Measurements from ENCODE around the gene PDIA2.

PDIA2 gene

DNA sequence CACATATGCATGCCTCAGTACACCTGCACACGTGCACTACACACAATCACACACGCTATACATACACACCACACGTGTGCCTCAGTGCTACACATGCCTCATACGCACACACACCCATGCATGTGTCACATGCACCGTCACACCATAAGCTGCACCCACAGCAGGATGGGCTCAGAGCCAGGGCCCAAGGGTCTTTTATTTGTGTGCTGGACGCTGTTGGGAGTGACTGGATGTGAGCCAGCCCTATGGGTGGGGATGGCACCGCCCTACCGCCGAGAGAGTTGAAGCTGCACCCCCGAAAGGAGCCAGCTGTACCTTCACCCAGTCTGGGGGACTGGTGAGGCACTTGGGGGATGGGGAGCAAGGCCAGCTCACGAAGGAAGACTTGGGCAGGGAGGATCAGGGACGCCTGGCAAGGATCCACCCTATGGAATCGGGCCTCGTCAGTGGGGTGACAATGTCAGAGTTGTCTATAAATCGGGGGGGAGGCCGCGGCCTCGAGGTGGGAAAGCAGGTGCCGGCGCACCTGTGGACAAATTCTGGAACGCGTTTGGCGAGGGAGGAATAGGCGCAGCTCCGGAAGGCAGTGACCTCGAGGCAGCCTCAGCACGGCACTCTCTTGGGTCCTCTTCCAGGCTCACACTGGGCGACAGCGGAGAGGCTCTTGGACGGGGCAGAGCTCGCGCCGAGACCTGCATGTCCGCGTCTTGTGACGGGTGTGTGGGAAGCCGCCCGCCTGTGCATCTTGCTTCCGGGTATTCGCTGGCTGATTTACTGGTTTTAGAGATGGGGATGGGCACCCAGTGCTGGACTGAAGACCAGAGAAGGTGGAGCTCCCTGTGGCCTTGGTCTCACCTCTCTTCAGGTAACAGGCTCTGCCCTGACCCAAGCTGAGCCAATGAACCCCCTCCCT, 14.6 kb upstream of the PDIA2 start:
- peak overlapping the region; percentile 63 for H3K27ac Mint-ChIP-seq

GRCh38 chr16:269061-269796, 13.7 kb upstream of the PDIA2 start:
- Mint-ChIP-seq H3K36me3 (peaks cover 12 to 16% of the 10 kb centered on the region in 2 donors), H3K4me3 (no peak overlapping the region), H3K9me3 (no peaks in the 10 kb centered on the region), H3K27ac (no peak overlapping the region), H3K4me1 (peaks cover 0 to 2% of the 10 kb centered on the region in 2 donors), H3K27me3 (peaks cover 0 to 4% of the 10 kb centered on the region in 2 donors)
- ATAC-seq (replicated peaks) (no peak), DNase-seq (no peak)

More for the DNA sequence above, 14.6 kb upstream of the PDIA2 start:
- ATAC-seq (replicated peaks), result no peak
- peaks cover 18 to 23% of the 10 kb centered on the region in 2 donors for H3K36me3 Mint-ChIP-seq
- H3K9me3 Mint-ChIP-seq, result no peaks in the 10 kb centered on the region
- peaks cover 0 to 2% of the 10 kb centered on the region in 2 donors for H3K4me1 Mint-ChIP-seq
- H3K4me3 Mint-ChIP-seq, result no peak overlapping the region
- H3K27me3 Mint-ChIP-seq, result peaks cover 0 to 4% of the 10 kb centered on the region in 2 donors
- DNase-seq, result no peak

- H3K4me3 Mint-ChIP-seq, result no peak overlapping the region
- H3K4me1 Mint-ChIP-seq, result peaks cover 4 to 6% of the 10 kb centered on the region in 2 donors
Measured at GRCh38 chr16:270381-271255, 12.3 kb upstream of the PDIA2 start.

DNA sequence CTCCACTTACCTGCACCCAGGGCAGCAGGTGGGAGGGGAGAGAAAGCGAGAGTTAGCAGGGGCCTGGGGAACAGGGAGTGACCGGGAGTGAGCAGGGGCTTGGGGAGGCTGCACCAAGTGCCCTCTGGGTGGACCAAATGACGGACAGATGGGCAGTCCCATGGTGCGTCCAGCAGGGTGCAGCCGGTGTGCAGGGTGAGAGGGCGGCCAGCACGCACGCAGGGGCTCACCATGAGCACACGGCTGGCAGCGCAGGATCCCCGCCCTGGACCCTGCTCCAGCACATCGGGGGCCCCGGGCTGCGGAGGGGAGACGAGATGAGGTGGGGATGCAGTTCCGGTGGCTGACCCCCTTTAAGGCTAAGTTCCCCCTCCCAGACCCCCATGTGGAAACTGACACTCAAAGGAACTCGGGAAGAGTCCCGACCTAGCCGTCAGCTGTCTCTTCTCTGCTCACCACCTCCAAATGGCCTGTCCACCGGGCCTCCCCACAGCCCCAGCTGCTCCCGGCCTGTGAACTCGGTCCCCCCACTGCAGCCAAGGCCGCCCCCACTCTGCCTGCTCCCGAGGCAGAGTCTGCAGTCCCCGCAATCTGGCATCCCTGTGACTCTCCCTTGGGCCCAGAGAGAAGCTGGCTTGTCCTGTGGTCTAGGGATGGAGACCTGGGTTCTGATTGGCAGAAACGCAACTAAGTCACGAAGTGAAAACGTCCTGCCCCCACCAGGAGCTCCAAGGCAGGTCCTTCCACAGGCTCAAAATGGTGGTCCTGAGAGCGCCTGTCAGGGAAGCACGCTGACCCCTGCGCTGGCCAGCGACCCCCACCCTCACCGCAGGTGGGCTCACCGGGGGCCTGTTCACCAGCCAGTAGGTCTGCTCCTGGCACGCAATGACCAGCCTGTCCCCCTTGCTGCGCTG, 10.1 kb upstream of the PDIA2 start:
- H3K9me3 Mint-ChIP-seq, result no peaks in the 10 kb centered on the region

More at GRCh38 chr16:270381-271255, 12.3 kb upstream of the PDIA2 start:
- DNase-seq (no peak), ATAC-seq (replicated peaks) (no peak)
- Mint-ChIP-seq H3K27ac (no peak overlapping the region), H3K27me3 (peaks cover 7 to 8% of the 10 kb centered on the region in 2 donors), H3K9me3 (no peaks in the 10 kb centered on the region), H3K36me3 (peaks cover 4 to 9% of the 10 kb centered on the region in 2 donors)

DNA sequence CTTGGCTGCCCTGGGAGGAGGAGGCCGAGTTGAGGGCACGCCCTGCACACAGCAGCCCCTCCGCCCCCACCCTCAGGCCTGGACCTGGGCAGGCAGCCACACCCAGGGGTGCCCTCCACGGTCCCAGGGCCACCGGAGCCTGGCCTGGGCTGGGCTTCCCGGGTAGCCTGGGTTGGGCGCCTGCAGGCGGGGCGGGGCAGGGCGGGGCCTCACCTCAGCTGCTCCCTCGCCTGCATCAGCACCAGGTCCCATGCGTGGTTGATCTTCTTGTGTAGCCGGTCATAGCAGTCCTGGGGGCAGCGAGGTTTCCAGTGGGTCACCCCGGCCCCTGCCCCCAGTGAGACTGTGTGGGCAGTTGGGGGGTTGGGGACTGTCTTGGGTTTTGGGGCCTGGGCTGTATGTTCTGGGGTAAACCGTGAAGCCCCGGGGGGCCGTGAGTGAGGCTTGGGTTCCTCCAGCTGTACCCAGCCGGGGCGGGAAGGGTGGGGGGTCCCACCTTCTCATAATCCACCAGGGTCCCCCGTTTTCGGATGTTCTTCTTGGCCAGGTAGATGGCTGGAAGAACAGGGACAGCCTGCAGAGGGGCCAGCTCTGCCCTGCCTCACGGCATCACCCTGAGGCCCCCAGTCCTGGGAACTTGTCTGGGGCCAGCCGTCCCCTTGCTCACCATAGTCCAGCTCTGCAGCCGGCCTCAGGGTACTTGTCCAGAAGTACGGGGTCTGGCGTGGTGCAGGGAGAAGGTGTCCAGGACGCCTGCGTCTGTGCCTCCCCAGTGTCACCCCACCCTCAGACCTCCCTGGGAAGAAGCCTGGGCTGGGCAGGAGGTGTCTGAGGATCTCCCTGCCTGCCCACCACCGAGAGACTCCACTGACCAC, 9.2 kb upstream of the PDIA2 start:
- H3K27me3 Mint-ChIP-seq, result peaks cover 27 to 30% of the 10 kb centered on the region in 2 donors
- no peaks in the 10 kb centered on the region for H3K36me3 Mint-ChIP-seq
- H3K4me1 Mint-ChIP-seq, result peaks cover 5 to 12% of the 10 kb centered on the region in 2 donors
- no peak overlapping the region for H3K27ac Mint-ChIP-seq
- no peak overlapping the region for H3K4me3 Mint-ChIP-seq
- no peaks in the 10 kb centered on the region for H3K9me3 Mint-ChIP-seq
- ATAC-seq (replicated peaks) (no peak), DNase-seq (no peak)

More for the DNA sequence above, 10.1 kb upstream of the PDIA2 start:
- Mint-ChIP-seq H3K4me1 (peaks cover 5 to 11% of the 10 kb centered on the region in 2 donors), H3K27me3 (peaks cover 23% of the 10 kb centered on the region in 2 donors), H3K27ac (no peak overlapping the region), H3K4me3 (no peak overlapping the region), H3K36me3 (no peaks in the 10 kb centered on the region)
- DNase-seq (no peak), ATAC-seq (replicated peaks) (no peak)

DNA sequence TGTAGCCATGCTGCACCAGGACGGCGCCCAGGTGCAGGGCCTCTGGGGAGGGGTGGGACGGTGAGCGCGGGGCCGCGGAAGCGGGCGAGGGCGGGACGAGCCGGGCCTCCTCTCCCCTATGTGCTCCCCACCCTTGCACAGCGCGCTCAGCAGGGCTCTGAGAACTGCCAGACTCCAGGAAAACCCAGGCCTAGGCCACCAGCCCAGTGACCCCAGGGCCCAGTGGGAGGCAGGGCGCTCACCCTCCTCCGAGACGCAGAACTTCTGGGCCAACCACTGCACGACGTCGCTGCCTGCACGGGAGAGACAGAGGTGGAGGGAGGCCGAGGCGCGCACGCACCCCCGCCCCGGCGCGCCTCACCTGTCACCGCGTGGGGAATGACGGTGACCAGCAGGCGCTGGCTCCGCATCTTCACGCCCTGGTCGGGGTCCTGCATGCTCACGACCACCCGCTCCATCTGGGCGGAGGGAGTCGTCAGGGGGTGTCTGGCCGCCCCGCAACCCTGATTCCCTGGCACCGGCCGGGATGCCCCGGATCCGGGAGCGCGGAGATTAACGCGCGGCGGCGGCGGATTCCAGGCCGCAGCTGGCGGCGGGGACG, 7.8 kb upstream of the PDIA2 start:
- H3K27me3 Mint-ChIP-seq, result peaks cover 31 to 38% of the 10 kb centered on the region in 2 donors
- peak overlapping the region; percentile 47 for H3K27ac Mint-ChIP-seq
- ATAC-seq (replicated peaks) (peak; percentile 51 to 52), DNase-seq (no peak)
- H3K4me3 Mint-ChIP-seq, result peak overlapping the region; percentile 75
- H3K36me3 Mint-ChIP-seq, result no peaks in the 10 kb centered on the region
- no peaks in the 10 kb centered on the region for H3K9me3 Mint-ChIP-seq
- peaks cover 7 to 19% of the 10 kb centered on the region in 2 donors for H3K4me1 Mint-ChIP-seq

GRCh38 chr16:275786-276232, 7.2 kb upstream of the PDIA2 start, which contains the start of gene RGS11:
TSS of gene RGS11 (minus strand) at chr16:275944. CDS start at chr16:275911, 33 bp downstream.
- no peaks in the 10 kb centered on the region for H3K36me3 Mint-ChIP-seq
- peak in 1 of 2 donors; percentile 13 for ATAC-seq (replicated peaks)
- peaks cover 7 to 20% of the 10 kb centered on the region in 2 donors for H3K4me1 Mint-ChIP-seq
- DNase-seq, result no peak
- peak within 1 kb of the TSS; percentile 75 for H3K4me3 Mint-ChIP-seq
- H3K27ac Mint-ChIP-seq, result peak within 1 kb of the TSS; percentile 51
- H3K27me3 Mint-ChIP-seq, result peaks cover 33 to 40% of the 10 kb centered on the region in 2 donors
- H3K9me3 Mint-ChIP-seq, result no peaks in the 10 kb centered on the region

DNA sequence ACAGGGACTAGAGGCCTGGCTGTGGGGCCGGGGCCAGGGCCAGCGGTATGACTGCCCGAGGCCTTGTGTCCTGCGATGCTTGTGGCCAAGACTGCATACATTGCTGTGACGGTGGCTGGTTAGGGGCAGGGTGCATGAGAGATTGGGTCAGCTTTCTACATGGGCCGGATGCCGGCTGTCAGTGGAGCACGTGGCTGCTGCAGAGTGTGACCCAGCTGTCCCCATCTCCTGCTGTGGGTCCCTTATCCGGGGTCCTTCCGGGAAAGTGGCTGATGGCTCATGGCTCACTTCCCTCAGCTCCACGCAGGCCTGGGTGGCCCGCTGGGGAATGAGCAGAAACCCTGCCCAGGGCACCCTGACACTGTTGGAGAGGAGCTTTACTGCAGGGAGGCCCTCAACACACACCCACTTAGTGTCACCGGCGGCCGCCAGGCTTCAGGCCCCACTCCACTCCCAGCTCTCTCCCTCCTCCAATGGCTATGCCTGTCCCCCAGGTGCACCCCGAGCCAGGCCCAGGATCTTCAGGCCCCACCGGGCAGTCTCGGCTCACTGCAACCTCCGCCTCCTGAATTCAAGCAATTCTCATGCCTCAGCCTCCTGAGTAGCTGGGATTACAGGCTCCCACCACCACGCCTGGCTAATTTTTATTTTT, 6.4 kb upstream of the PDIA2 start:
- peak overlapping the region; percentile 51 for H3K27ac Mint-ChIP-seq
- DNase-seq (no peak), ATAC-seq (replicated peaks) (no peak)
- peaks cover 38 to 47% of the 10 kb centered on the region in 2 donors for H3K27me3 Mint-ChIP-seq
- peak overlapping the region; percentile 68 to 75 for H3K4me3 Mint-ChIP-seq
- H3K9me3 Mint-ChIP-seq, result no peaks in the 10 kb centered on the region
- peaks cover 7 to 27% of the 10 kb centered on the region in 2 donors for H3K4me1 Mint-ChIP-seq
- H3K36me3 Mint-ChIP-seq, result no peaks in the 10 kb centered on the region

DNA sequence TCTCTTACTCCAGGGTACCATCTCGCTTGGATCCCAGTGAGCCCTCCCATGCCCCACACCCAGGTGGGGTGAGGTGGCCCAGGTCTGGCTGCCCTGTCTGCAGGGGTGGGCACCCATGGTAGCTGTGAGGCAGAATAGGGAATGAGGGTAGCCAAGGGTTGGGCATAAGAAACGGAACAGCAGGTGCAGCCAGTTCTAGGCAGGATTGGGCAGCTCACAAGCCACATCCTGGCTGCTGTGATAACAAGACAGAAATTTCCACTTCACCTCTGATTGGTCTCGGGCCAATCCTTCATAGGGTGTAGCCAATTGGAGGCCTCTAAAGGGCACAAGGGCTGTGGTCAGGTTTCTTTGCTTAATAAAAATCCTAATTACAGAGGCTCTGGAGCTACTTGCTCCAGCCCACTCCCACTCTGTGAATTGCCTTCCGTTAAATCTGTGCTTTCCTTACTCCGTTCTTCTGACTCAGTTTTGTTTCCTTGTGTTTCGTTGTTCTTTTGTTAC, 4.0 kb upstream of the PDIA2 start:
- DNase-seq (peak; percentile 41), ATAC-seq (replicated peaks) (peak; percentile 81 to 86)
- no peaks in the 10 kb centered on the region for H3K36me3 Mint-ChIP-seq
- H3K9me3 Mint-ChIP-seq, result no peaks in the 10 kb centered on the region
- H3K4me3 Mint-ChIP-seq, result no peak overlapping the region
- H3K27me3 Mint-ChIP-seq, result peaks cover 36 to 59% of the 10 kb centered on the region in 2 donors
- H3K27ac Mint-ChIP-seq, result no peak overlapping the region
- peaks cover 7 to 28% of the 10 kb centered on the region in 2 donors for H3K4me1 Mint-ChIP-seq

DNA sequence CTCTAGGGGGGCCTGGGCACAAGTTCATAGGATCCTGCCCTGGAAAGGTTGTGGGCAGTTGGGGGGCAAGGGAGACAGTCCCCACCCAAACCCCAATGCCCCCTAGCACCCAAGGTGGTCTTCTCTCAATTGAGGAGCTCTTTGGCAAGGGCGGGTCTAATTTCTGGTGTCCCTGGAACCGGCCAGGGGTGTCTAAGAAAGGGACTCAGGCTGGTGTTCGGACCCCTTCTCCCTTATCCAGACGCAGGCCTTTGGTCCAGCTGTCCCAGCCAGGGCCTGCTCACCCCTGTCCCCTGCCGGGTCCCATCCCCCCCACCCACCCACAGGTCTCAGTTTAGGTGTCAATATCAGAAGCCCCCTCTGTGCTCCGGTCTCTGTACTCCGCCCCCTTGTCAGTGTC, 3.4 kb upstream of the PDIA2 start:
- Mint-ChIP-seq H3K27ac (no peak overlapping the region), H3K36me3 (peaks cover 4 to 5% of the 10 kb centered on the region in 2 donors), H3K27me3 (peaks cover 36 to 59% of the 10 kb centered on the region in 2 donors), H3K4me1 (peaks cover 7 to 28% of the 10 kb centered on the region in 2 donors), H3K4me3 (no peak overlapping the region), H3K9me3 (no peaks in the 10 kb centered on the region)
- DNase-seq (no peak), ATAC-seq (replicated peaks) (no peak)

- DNase-seq (no peak), ATAC-seq (replicated peaks) (no peak)
- Mint-ChIP-seq H3K9me3 (no peaks in the 10 kb centered on the region), H3K27ac (no peak overlapping the region), H3K36me3 (peaks cover 7 to 9% of the 10 kb centered on the region in 2 donors), H3K4me1 (peaks cover 7 to 26% of the 10 kb centered on the region in 2 donors), H3K27me3 (peaks cover 35 to 57% of the 10 kb centered on the region in 2 donors), H3K4me3 (no peak overlapping the region)
Measured at GRCh38 chr16:280005-280460, 2.9 kb upstream of the PDIA2 start.

All from stimulated activated naive B cell treated with anti-CD40 and anti-IgM and Interleukin-4, amounts not matched to agents 10 μg/mL and 1 μg/mL and 100 μg/mL, for 72 hours (primary cell).